Tibial nerve (tissue), 4 donors: ENCODE results near the gene ARHGEF19. TPM values are rescaled to one million over a fixed set of nuclear protein-coding genes. Genes with fewer than 3 reads are reported as not detected.
A peak's percentile ranks its signal among the peaks of the same experiment; 100 is the strongest.

Source experiments
- DNase-seq, 2 donors: peaks; one replicate each; pipeline ENCODE4 v3.0.0-alpha.2; 2019; ENCODE audit warnings: low spot score in 2 of 2
- H3K27ac ChIP-seq, 4 donors: fragments of 200-600 bp; sonication (generic) in 3 of 4; one replicate each; pipeline ENCODE4 v1.5.1; 2017 to 2019; ENCODE audit warnings: mild to moderate bottlenecking in 1 of 4
- H3K27me3 ChIP-seq, 2 donors: fragments of 200-600 bp; sonication (generic) in 1 of 2; one replicate each; pipeline versions ENCODE4 v1.5.1 to v1.6.0; 2017 to 2019
- H3K36me3 ChIP-seq, 3 donors: fragments of 200-600 bp; sonication (generic); one replicate each; pipeline ENCODE4 v1.5.1; 2018 to 2019
- H3K4me1 ChIP-seq, 4 donors: fragments of 200-600 bp; sonication (generic) in 3 of 4; one replicate each; pipeline ENCODE4 v1.5.1; 2017 to 2019
- H3K4me3 ChIP-seq, 4 donors: fragments of 200-600 bp; sonication (generic) in 3 of 4; one replicate each; pipeline ENCODE4 v1.5.1; 2017 to 2019; ENCODE audit warnings: mild to moderate bottlenecking in 1 of 4, moderate library complexity in 1 of 4
- H3K9me3 ChIP-seq, 4 donors: fragments of 200-600 bp; sonication (generic) in 3 of 4; one replicate each; pipeline ENCODE4 v1.5.1; 2017 to 2019
- EP300 ChIP-seq, 2 donors: sonication (generic); formaldehyde crosslinking; IDR thresholded peaks; one replicate each; pipeline ENCODE4 v1.6.1; 2017; ENCODE audit warnings: antibody characterized with exemption in 2 of 2, mild to moderate bottlenecking in 1 of 2
- POLR2A ChIP-seq, 2 donors: fragments of 450-650 bp; IDR thresholded peaks; one replicate each; pipeline ENCODE4 v1.6.1; 2017; ENCODE audit warnings: antibody characterized with exemption in 2 of 2, mild to moderate bottlenecking in 2 of 2, moderate library complexity in 2 of 2
- WGBS, 2 donors: methylation state at CpG; one replicate each; pipeline ENCODE4 v1.1.5; 2018; 5-methylcytosine and 5-hydroxymethylcytosine counted together
- total RNA-seq, 4 donors: library from RNA; depleted of rRNA; stranded (reverse); fragments of >200 nt; gene quantifications; one replicate each; pipeline ENCODE4 v1.1.0, GENCODE V29; 2016
- TF ChIP-seq, protein P1 (sequence below), 5 experiments: fragments of 200-600 bp in 3 of 5; fragments of 450-650 bp in 2 of 5; sonication (generic) in 3 of 5; IDR thresholded peaks; one replicate each; pipeline ENCODE4 v1.5.1; 2016 to 2019; ENCODE audit warnings: antibody characterized with exemption in 5 of 5, mild to moderate bottlenecking in 3 of 5, moderate library complexity in 2 of 5

The ARHGEF19 gene
- total RNA-seq, 4 donors from 2014 or later = 7.8 to 19.3 (median 11.1) TPM

DNA sequence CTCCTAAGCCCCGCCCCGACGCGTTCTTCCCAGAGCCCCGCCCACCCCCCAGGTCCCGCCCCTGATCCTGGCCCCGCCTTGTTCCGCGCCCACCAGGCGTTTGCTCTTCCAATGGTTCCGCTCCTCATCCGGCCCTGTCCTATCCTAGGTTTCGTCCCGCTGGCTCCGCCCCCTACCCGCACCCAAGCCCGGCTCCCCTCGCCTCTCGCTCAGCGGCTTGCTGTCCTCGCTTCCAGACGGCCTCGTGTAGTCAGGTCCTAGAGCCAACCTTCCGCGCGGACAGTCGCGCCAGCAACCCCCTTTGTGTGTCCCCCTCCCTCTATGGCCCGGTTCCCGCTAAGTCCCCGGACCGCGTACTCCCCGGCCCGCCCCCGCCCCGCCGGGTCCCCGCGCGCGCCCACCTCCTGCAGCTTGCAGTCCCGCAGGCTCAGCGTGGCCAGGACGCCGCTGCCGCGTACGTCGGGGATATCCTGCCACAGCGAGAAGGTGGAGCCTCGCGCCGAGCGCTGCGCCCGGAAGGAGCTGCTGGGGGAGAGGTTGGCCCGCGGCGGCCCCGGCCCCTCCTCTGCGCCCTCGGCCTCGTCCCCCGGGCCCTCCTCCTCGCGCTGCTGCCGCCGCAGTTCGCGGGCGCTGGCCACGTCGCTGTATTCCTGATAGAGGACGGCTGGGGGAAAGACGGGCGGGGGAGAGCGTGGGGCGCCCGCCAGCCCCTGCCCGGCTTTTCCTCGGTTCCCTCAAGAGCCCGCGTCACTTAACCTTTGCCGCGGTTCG lies 5.7 kb downstream of the ARHGEF19 start:
- DNase-seq = peak; percentile 93 to 94
- H3K27ac ChIP-seq = peak overlapping the region; percentile 59 to 89 (median 87)
- 0 to 1% methylated on average over 49 to 77 of the region's 87 CpGs for WGBS, 2 donors
- peaks cover 0 to 45% (median 5%) of the 10 kb centered on the region in 4 donors for H3K4me1 ChIP-seq
- TF ChIP-seq POLR2A (IDR thresholded peaks at IDR 0.05) (peak; percentile 40 to 69), EP300 (IDR thresholded peaks at IDR 0.05) (peak in 1 of 2 donors; percentile 92)
- TF ChIP-seq, protein P1, sequence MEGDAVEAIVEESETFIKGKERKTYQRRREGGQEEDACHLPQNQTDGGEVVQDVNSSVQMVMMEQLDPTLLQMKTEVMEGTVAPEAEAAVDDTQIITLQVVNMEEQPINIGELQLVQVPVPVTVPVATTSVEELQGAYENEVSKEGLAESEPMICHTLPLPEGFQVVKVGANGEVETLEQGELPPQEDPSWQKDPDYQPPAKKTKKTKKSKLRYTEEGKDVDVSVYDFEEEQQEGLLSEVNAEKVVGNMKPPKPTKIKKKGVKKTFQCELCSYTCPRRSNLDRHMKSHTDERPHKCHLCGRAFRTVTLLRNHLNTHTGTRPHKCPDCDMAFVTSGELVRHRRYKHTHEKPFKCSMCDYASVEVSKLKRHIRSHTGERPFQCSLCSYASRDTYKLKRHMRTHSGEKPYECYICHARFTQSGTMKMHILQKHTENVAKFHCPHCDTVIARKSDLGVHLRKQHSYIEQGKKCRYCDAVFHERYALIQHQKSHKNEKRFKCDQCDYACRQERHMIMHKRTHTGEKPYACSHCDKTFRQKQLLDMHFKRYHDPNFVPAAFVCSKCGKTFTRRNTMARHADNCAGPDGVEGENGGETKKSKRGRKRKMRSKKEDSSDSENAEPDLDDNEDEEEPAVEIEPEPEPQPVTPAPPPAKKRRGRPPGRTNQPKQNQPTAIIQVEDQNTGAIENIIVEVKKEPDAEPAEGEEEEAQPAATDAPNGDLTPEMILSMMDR (IDR thresholded peaks at IDR 0.05) = no peak
- H3K36me3 ChIP-seq = peaks cover 0 to 16% (median 0%) of the 10 kb centered on the region in 3 donors
- no peaks in the 10 kb centered on the region for H3K9me3 ChIP-seq
- no peaks in the 10 kb centered on the region for H3K27me3 ChIP-seq
- H3K4me3 ChIP-seq = peak overlapping the region; percentile 35 to 61 (median 52)

GRCh38 chr1:16205891-16206546 lies 6.4 kb downstream of the ARHGEF19 start:
- DNase-seq = no peak
- 30 to 32% methylated on average over 31 to 36 of the region's 38 CpGs for WGBS, 2 donors
- Histone ChIP-seq H3K4me3 (peak overlapping the region; percentile 39 to 61 (median 52)), H3K27ac (peak overlapping the region; percentile 59 to 89 (median 87)), H3K4me1 (peaks cover 0 to 45% (median 5%) of the 10 kb centered on the region in 4 donors), H3K36me3 (peaks cover 0 to 23% (median 0%) of the 10 kb centered on the region in 3 donors), H3K27me3 (no peaks in the 10 kb centered on the region), H3K9me3 (no peaks in the 10 kb centered on the region)
- TF ChIP-seq, protein P1 (IDR thresholded peaks at IDR 0.05) = no peak
- TF ChIP-seq POLR2A (IDR thresholded peaks at IDR 0.05) (no peak), EP300 (IDR thresholded peaks at IDR 0.05) (no peak)

DNA sequence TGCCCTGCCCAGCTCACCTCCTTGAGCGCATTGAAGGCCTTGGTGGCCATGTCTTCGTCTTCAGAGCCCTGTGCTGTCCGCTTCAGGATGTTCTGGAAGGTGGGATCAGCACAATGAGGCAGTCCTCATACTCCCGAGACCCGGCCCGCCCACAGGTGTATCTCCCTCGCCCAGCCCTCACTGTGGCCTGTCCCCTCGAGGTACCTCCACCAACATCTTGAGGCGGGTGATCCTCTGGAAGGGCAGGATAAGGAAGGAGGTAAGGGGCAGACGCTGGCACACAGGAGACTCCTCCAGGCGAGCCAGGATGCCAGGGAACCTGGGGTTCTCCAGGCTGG lies 7.1 kb downstream of the ARHGEF19 start:
- peaks cover 0 to 45% (median 5%) of the 10 kb centered on the region in 4 donors for H3K4me1 ChIP-seq
- H3K36me3 ChIP-seq = peaks cover 0 to 24% (median 0%) of the 10 kb centered on the region in 3 donors
- 96 to 97% methylated on average over 11 of the region's 11 CpGs for WGBS, 2 donors
- no peaks in the 10 kb centered on the region for H3K9me3 ChIP-seq
- H3K27me3 ChIP-seq = no peaks in the 10 kb centered on the region
- no peak for DNase-seq
- peak overlapping the region in 2 of 4 donors; percentile 87 to 89 for H3K27ac ChIP-seq
- H3K4me3 ChIP-seq = no peak overlapping the region
- no peak for TF ChIP-seq EP300 (IDR thresholded peaks at IDR 0.05)
- TF ChIP-seq, protein P1 (IDR thresholded peaks at IDR 0.05) = no peak
- no peak for TF ChIP-seq POLR2A (IDR thresholded peaks at IDR 0.05)

- H3K9me3 ChIP-seq = no peaks in the 10 kb centered on the region
- DNase-seq = no peak
- no peak overlapping the region for H3K4me3 ChIP-seq
- WGBS, 2 donors = 78 to 81% methylated on average over 12 of the region's 12 CpGs
- peaks cover 0 to 24% (median 0%) of the 10 kb centered on the region in 3 donors for H3K36me3 ChIP-seq
- peaks cover 0 to 43% (median 5%) of the 10 kb centered on the region in 4 donors for H3K4me1 ChIP-seq
- H3K27ac ChIP-seq = no peak overlapping the region
- no peaks in the 10 kb centered on the region for H3K27me3 ChIP-seq
- TF ChIP-seq, protein P1 (IDR thresholded peaks at IDR 0.05) = no peak
- no peak for TF ChIP-seq POLR2A (IDR thresholded peaks at IDR 0.05)
Observed at GRCh38 chr1:16204634-16205333, 7.7 kb downstream of the ARHGEF19 start.
